Neural progenitor cell (in vitro differentiated cells): ENCODE data around the gene COG6.

Source experiments
- EZH2 ChIP-seq: fragments of 200-600 bp; sonication (generic); IDR thresholded peaks from 2 replicates; pipeline ENCODE4 v1.6.1; 2017; ENCODE audit warnings: antibody characterized with exemption, mild to moderate bottlenecking, moderate library complexity
- EZH2phosphoT487 ChIP-seq: fragments of 200-600 bp; sonication (generic); IDR thresholded peaks from 2 replicates; pipeline ENCODE4 v1.6.1; 2017; ENCODE audit warnings: antibody characterized with exemption
- TF ChIP-seq, protein P1 (sequence below): fragments of 200-600 bp; sonication (generic); IDR thresholded peaks from 2 replicates; pipeline ENCODE4 v1.5.1; 2017; ENCODE audit warnings: antibody characterized with exemption, mild to moderate bottlenecking

- TF ChIP-seq, protein P1, sequence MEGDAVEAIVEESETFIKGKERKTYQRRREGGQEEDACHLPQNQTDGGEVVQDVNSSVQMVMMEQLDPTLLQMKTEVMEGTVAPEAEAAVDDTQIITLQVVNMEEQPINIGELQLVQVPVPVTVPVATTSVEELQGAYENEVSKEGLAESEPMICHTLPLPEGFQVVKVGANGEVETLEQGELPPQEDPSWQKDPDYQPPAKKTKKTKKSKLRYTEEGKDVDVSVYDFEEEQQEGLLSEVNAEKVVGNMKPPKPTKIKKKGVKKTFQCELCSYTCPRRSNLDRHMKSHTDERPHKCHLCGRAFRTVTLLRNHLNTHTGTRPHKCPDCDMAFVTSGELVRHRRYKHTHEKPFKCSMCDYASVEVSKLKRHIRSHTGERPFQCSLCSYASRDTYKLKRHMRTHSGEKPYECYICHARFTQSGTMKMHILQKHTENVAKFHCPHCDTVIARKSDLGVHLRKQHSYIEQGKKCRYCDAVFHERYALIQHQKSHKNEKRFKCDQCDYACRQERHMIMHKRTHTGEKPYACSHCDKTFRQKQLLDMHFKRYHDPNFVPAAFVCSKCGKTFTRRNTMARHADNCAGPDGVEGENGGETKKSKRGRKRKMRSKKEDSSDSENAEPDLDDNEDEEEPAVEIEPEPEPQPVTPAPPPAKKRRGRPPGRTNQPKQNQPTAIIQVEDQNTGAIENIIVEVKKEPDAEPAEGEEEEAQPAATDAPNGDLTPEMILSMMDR, result no peak
- no peak for TF ChIP-seq EZH2
- no peak for TF ChIP-seq EZH2phosphoT487
Measured at GRCh38 chr13:39751805-39752204, 96.3 kb downstream of the COG6 start.
